AG09309 (cell line): ENCODE results near the gene SEMA6C.

ENCODE experiments used
- DNase-seq: peaks from one replicate; pipeline ENCODE4 v3.0.0-alpha.2; 2010; ENCODE audit warnings: low read depth
- H3K4me3 ChIP-seq: 2 replicates; pipeline ENCODE4 v1.5.1; 2011; ENCODE audit warnings: mild to moderate bottlenecking, low read depth, low read length, moderate library complexity; ENCODE audit not compliant: control insufficient read depth
- CTCF ChIP-seq: IDR thresholded peaks from 2 replicates; pipeline ENCODE4 v1.5.1; 2011; ENCODE audit warnings: mild to moderate bottlenecking, low read depth, low read length, inconsistent platforms; ENCODE audit not compliant: insufficient read depth, control insufficient read depth; ENCODE audit errors: missing control alignments

Gene SEMA6C

GRCh38 chr1:151167116-151167515, 20.7 kb upstream of the SEMA6C start:
- no peak for DNase-seq
- no peak for TF ChIP-seq CTCF

GRCh38 chr1:151166505-151166956, 20.1 kb upstream of the SEMA6C start:
- H3K4me3 ChIP-seq, result peak overlapping the region; percentile 76
- TF ChIP-seq CTCF, result no peak
- DNase-seq, result no peak

More at GRCh38 chr1:151167116-151167515, 20.7 kb upstream of the SEMA6C start:
- H3K4me3 ChIP-seq, result peak overlapping the region; percentile 76

- peak within 1 kb of the TSS; percentile 76 for H3K4me3 ChIP-seq
- peak; percentile 95 for DNase-seq
- TF ChIP-seq CTCF, result peak; percentile 3
These were observed 19.5 kb upstream of the SEMA6C start, which contains the start of the genes LYSMD1 and SCNM1 for GRCh38 chr1:151165738-151166504. LYSMD1 (minus strand) TSS chr1:151165902; CDS start chr1:151165258, 644 bp downstream. SCNM1 (plus strand) TSS chr1:151166144; CDS start chr1:151166153, 9 bp downstream.

- DNase-seq, result no peak
- TF ChIP-seq CTCF, result no peak
- H3K4me3 ChIP-seq, result peak overlapping the region; percentile 76
These were observed 18.9 kb upstream of the SEMA6C start for GRCh38 chr1:151165281-151165737.

GRCh38 chr1:151164732-151165280, 18.4 kb upstream of the SEMA6C start:
- no peak for TF ChIP-seq CTCF
- peak overlapping the region; percentile 76 for H3K4me3 ChIP-seq
- DNase-seq, result no peak

- TF ChIP-seq CTCF, result no peak
- no peak for DNase-seq
- H3K4me3 ChIP-seq, result no peak overlapping the region
These were observed 12.9 kb upstream of the SEMA6C start for GRCh38 chr1:151159373-151159772.
